CD14-positive monocyte (primary cell): ENCODE results near the gene UAP1. TPM values are rescaled to one million over a fixed set of nuclear protein-coding genes. Genes with fewer than 3 reads are reported as not detected.

Experiments
- DNase-seq, 3 donors: peaks; one replicate each; pipeline ENCODE4 v3.0.0-alpha.2; 2011 to 2022
- H2AFZ ChIP-seq: 2 replicates; pipeline ENCODE4 v1.6.0; 2012; ENCODE audit warnings: mild to moderate bottlenecking, low read depth, low read length, inconsistent platforms; ENCODE audit not compliant: insufficient read depth, poor library complexity, severe bottlenecking
- H3K27ac ChIP-seq, 2 donors: 1 replicate in 1 of 2; 2 replicates in 1 of 2; pipeline ENCODE4 v1.5.1; 2012 to 2013; ENCODE audit warnings: low read length in 2 of 2, control low read depth in 1 of 2, inconsistent platforms in 1 of 2, low read depth in 1 of 2, mild to moderate bottlenecking in 1 of 2
- H3K27me3 ChIP-seq, 2 donors: one replicate each; pipeline versions ENCODE4 v1.6.0 to v1.6.1; 2011 to 2013; ENCODE audit warnings: low read length in 2 of 2; ENCODE audit not compliant: control insufficient read depth in 2 of 2, insufficient read depth in 2 of 2
- H3K36me3 ChIP-seq, 2 donors: replicated peaks in 1 of 2; 1 replicate in 1 of 2; 2 replicates in 1 of 2; pipeline versions ENCODE4 v1.5.1 to v1.6.1; 2012 to 2013; ENCODE audit warnings: low read length in 2 of 2, control low read depth in 1 of 2, inconsistent platforms in 1 of 2, mild to moderate bottlenecking in 1 of 2; ENCODE audit not compliant: insufficient read depth in 2 of 2, control insufficient read depth in 1 of 2
- H3K4me1 ChIP-seq, 2 donors: 1 replicate in 1 of 2; 2 replicates in 1 of 2; pipeline versions ENCODE4 v1.5.1 to v1.6.1; 2012 to 2013; ENCODE audit warnings: low read length in 2 of 2, control low read depth in 1 of 2, inconsistent platforms in 1 of 2, mild to moderate bottlenecking in 1 of 2, moderate library complexity in 1 of 2; ENCODE audit not compliant: insufficient read depth in 2 of 2, control insufficient read depth in 1 of 2
- H3K4me2 ChIP-seq: replicated peaks from 2 replicates; pipeline ENCODE3; 2012; ENCODE audit warnings: low read length, moderate library complexity, mild to moderate bottlenecking; ENCODE audit not compliant: poor library complexity, severe bottlenecking; ENCODE audit errors: extremely low read depth
- H3K4me3 ChIP-seq, 3 experiments: fragments of 200-600 bp in 1 of 3; sonication (generic) in 1 of 3; replicated peaks in 1 of 3; 1 replicate in 2 of 3; 2 replicates in 1 of 3; pipeline ENCODE4 v1.5.1; 2011 to 2013; ENCODE audit warnings: low read length in 3 of 3, mild to moderate bottlenecking in 3 of 3, control low read depth in 2 of 3, low read depth in 2 of 3, inconsistent platforms in 1 of 3, moderate library complexity in 1 of 3
- H3K79me2 ChIP-seq: 2 replicates; pipeline ENCODE4 v1.6.0; 2012; ENCODE audit warnings: mild to moderate bottlenecking, control low read depth, inconsistent platforms, low read length, moderate library complexity; ENCODE audit not compliant: insufficient read depth
- H3K9ac ChIP-seq: 2 replicates; pipeline ENCODE4 v1.6.0; 2017; ENCODE audit warnings: low read length, mild to moderate bottlenecking; ENCODE audit not compliant: insufficient read depth, poor library complexity, severe bottlenecking
- H3K9me3 ChIP-seq, 2 donors: replicated peaks in 1 of 2; 1 replicate in 1 of 2; 2 replicates in 1 of 2; pipeline versions ENCODE4 v1.5.1 to v1.6.1; 2012 to 2013; ENCODE audit warnings: low read length in 2 of 2, control low read depth in 1 of 2; ENCODE audit not compliant: control insufficient read depth in 1 of 2, insufficient read depth in 1 of 2
- H4K20me1 ChIP-seq: 2 replicates; pipeline ENCODE4 v1.6.0; 2012; ENCODE audit warnings: mild to moderate bottlenecking, low read length, control low read depth, moderate library complexity; ENCODE audit not compliant: insufficient read depth
- H3K27ac Mint-ChIP-seq, 7 donors: one replicate each; pipeline ENCODE4 v1.8.0; 2020; ENCODE audit warnings: mild to moderate bottlenecking in 7 of 7, mixed read lengths in 7 of 7, moderate library complexity in 6 of 7, inconsistent platforms in 2 of 7
- H3K27me3 Mint-ChIP-seq, 3 donors: one replicate each; pipeline ENCODE4 v1.8.0; 2021 to 2022; ENCODE audit warnings: low read depth in 3 of 3, mild to moderate bottlenecking in 3 of 3, mixed read lengths in 3 of 3, moderate library complexity in 3 of 3, inconsistent platforms in 1 of 3
- H3K36me3 Mint-ChIP-seq, 2 donors: one replicate each; pipeline ENCODE4 v1.8.0; 2020; ENCODE audit warnings: mixed read lengths in 2 of 2, inconsistent platforms in 1 of 2, mild to moderate bottlenecking in 1 of 2
- H3K4me1 Mint-ChIP-seq: one replicate; pipeline ENCODE4 v1.8.0; 2020; ENCODE audit warnings: mild to moderate bottlenecking, mixed read lengths
- H3K4me3 Mint-ChIP-seq, 2 donors: one replicate each; pipeline ENCODE4 v1.8.0; 2020; ENCODE audit warnings: mild to moderate bottlenecking in 2 of 2, mixed read lengths in 2 of 2, moderate library complexity in 1 of 2
- H3K9me3 Mint-ChIP-seq, 7 donors: one replicate each; pipeline ENCODE4 v1.8.0; 2020 to 2022; ENCODE audit warnings: mixed read lengths in 7 of 7, mild to moderate bottlenecking in 6 of 7, moderate library complexity in 6 of 7, inconsistent platforms in 2 of 7
- WGBS: methylation state at CpG from one replicate; pipeline ENCODE4 v1.1.5; 2013; ENCODE audit warnings: missing lambda C conversion rate; ENCODE audit not compliant: insufficient coverage; 5-methylcytosine and 5-hydroxymethylcytosine counted together
- intact Hi-C, 2 donors: fragments of 100-400 bp; cut with micrococcal nuclease; formaldehyde crosslinking; loops; one replicate each; pipeline versions ENCODE4 v1.15.0 to v1.15.1; 2023
- polyA plus RNA-seq, 3 donors: library from polyadenylated mRNA; depleted of rRNA in 1 of 3; unstranded in 2 of 3; stranded (reverse) in 1 of 3; fragments of 300-500 nt in 2 of 3; fragments of >200 nt in 1 of 3; fragmentation: Illumina TruSeq in 2 of 3; gene quantifications; 1 replicate in 2 of 3; 2 replicates in 1 of 3; pipeline ENCODE4 v1.2.3, GENCODE V29; 2012 to 2021
- TF ChIP-seq, protein P1 (sequence below): fragments of 200-600 bp; IDR thresholded peaks from one replicate; pipeline ENCODE4 v1.8.0; 2022; ENCODE audit warnings: antibody characterized with exemption, mild to moderate bottlenecking

Gene UAP1
- polyA plus RNA-seq, 3 donors = 2.8 to 7.2 (median 5.9) TPM

DNA sequence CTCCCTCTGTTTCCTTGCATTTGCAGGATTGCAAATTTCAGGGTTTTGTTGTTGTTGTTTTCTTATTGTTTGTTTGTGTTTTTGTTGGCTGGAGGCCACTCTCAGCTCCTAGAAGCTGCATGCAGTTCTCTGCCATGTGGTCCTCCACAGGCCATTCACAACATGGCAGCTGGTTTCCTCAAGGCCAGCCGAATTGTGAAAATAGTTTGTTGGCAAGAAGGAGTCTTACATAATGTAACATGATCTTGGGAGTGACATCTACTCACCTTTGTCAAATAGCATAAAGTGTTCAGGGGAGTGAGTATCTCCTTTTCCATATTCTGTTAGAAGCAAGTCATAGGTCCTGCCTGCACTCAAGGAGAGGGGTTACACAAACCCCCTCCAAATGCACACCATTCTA lies 10.6 kb upstream of the UAP1 start:
- peaks cover 0 to 2% (median 1%) of the 10 kb centered on the region in 3 donors for H3K27me3 Mint-ChIP-seq
- no peaks in the 10 kb centered on the region for H3K36me3 ChIP-seq
- intact Hi-C loops = no loop called here
- no peak overlapping the region for H3K4me2 ChIP-seq
- no peaks in the 10 kb centered on the region for H3K9me3 ChIP-seq
- no peaks in the 10 kb centered on the region for H3K36me3 Mint-ChIP-seq
- no peaks in the 10 kb centered on the region for H4K20me1 ChIP-seq
- H3K9ac ChIP-seq = no peak overlapping the region
- no peak overlapping the region for H3K27ac ChIP-seq
- H3K27me3 ChIP-seq = no peaks in the 10 kb centered on the region
- H3K9me3 Mint-ChIP-seq = no peaks in the 10 kb centered on the region
- no peaks in the 10 kb centered on the region for H3K4me1 ChIP-seq
- H3K79me2 ChIP-seq = no peaks in the 10 kb centered on the region
- H2AFZ ChIP-seq = no peak overlapping the region
- no peak overlapping the region for H3K27ac Mint-ChIP-seq
- no peak for DNase-seq
- no peak overlapping the region for H3K4me3 ChIP-seq
- no CpG with 5 or more reads among the region's 1 CpG for WGBS
- peaks cover 3% of the 10 kb centered on the region for H3K4me1 Mint-ChIP-seq
- no peak overlapping the region for H3K4me3 Mint-ChIP-seq
- TF ChIP-seq, protein P1, sequence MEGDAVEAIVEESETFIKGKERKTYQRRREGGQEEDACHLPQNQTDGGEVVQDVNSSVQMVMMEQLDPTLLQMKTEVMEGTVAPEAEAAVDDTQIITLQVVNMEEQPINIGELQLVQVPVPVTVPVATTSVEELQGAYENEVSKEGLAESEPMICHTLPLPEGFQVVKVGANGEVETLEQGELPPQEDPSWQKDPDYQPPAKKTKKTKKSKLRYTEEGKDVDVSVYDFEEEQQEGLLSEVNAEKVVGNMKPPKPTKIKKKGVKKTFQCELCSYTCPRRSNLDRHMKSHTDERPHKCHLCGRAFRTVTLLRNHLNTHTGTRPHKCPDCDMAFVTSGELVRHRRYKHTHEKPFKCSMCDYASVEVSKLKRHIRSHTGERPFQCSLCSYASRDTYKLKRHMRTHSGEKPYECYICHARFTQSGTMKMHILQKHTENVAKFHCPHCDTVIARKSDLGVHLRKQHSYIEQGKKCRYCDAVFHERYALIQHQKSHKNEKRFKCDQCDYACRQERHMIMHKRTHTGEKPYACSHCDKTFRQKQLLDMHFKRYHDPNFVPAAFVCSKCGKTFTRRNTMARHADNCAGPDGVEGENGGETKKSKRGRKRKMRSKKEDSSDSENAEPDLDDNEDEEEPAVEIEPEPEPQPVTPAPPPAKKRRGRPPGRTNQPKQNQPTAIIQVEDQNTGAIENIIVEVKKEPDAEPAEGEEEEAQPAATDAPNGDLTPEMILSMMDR = no peak

DNA sequence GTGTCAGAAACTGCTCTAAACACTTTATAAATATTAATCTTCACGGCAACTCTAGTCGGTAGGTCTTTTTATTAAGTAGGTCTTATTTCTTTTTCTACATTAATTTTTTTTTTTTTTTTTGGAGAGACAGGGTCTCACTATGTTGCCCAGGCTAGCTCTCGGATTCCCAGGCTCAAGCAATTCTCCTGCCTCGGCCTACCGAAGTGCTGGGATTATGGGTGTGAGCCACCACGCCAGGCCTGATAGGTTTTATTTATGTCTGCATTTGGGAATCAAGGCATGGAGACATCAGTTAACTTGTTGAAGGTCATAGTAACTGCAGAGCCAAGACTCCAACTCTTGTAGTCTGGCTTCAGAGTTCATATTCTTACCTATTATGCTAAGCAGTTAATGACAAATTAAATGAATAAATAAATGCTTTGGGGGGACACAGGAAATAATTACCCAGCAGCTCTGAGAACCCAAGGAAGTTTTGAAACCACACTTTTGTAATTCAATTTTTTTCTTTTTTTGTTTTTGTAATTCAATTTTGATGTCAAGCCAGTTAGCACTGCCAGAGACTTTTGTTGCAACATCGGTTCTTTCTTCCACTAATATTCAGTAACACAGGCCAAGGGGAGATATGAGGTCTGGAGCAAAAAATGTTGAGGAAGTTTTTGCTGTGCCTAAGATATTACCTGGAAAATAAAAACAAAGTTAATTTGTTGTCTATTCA lies 9.4 kb upstream of the UAP1 start:
- no peaks in the 10 kb centered on the region for H4K20me1 ChIP-seq
- Mint-ChIP-seq H3K36me3 (no peaks in the 10 kb centered on the region), H3K9me3 (peaks cover 0 to 3% (median 0%) of the 10 kb centered on the region in 7 donors), H3K27ac (no peak overlapping the region), H3K27me3 (peaks cover 0 to 2% (median 1%) of the 10 kb centered on the region in 3 donors), H3K4me3 (no peak overlapping the region), H3K4me1 (peaks cover 3% of the 10 kb centered on the region)
- H3K4me3 ChIP-seq = no peak overlapping the region
- no peaks in the 10 kb centered on the region for H3K9me3 ChIP-seq
- TF ChIP-seq, protein P1 = no peak
- no peak for DNase-seq
- no peaks in the 10 kb centered on the region for H3K4me1 ChIP-seq
- H3K36me3 ChIP-seq = no peaks in the 10 kb centered on the region
- H3K27ac ChIP-seq = no peak overlapping the region
- H2AFZ ChIP-seq = no peak overlapping the region
- no peak overlapping the region for H3K4me2 ChIP-seq
- H3K9ac ChIP-seq = no peak overlapping the region
- H3K79me2 ChIP-seq = no peaks in the 10 kb centered on the region
- H3K27me3 ChIP-seq = no peaks in the 10 kb centered on the region
- 100% methylated on average over 4 of the region's 7 CpGs for WGBS
- intact Hi-C loops = no loop called here
